ENCODE results near the gene BAZ2B. TPM values are rescaled to one million over a fixed set of nuclear protein-coding genes. Genes with fewer than 3 reads are reported as not detected.

Gene BAZ2B
- polyA plus RNA-seq, 4 donors, result 56.8 to 87.7 (median 84.1) TPM

GRCh38 chr2:159471340-159471739 lies 145.0 kb downstream of the BAZ2B start:
- DNase-seq (ENCODE audit: low read depth in 4 of 4, low spot score in 2 of 4), result no peak

GRCh38 chr2:159468257-159468656 lies 148.1 kb downstream of the BAZ2B start:
- no peak for DNase-seq (ENCODE audit: low read depth in 4 of 4, low spot score in 2 of 4)

- DNase-seq (ENCODE audit: low read depth in 4 of 4, low spot score in 2 of 4), result no peak
These were observed 153.4 kb downstream of the BAZ2B start for GRCh38 chr2:159462961-159463360.

- DNase-seq (ENCODE audit: low read depth in 4 of 4, low spot score in 2 of 4), result no peak
These were observed 154.1 kb downstream of the BAZ2B start for GRCh38 chr2:159462201-159462785.

GRCh38 chr2:159461076-159461475 lies 155.3 kb downstream of the BAZ2B start:
- no peak for DNase-seq (ENCODE audit: low read depth in 4 of 4, low spot score in 2 of 4)

- no peak for DNase-seq (ENCODE audit: low read depth in 4 of 4, low spot score in 2 of 4)
These were observed 156.1 kb downstream of the BAZ2B start for GRCh38 chr2:159460227-159460626.

GRCh38 chr2:159459279-159459678 lies 157.1 kb downstream of the BAZ2B start:
- DNase-seq (ENCODE audit: low read depth in 4 of 4, low spot score in 2 of 4), result no peak

- DNase-seq (ENCODE audit: low read depth in 4 of 4, low spot score in 2 of 4), result no peak
These were observed 158.8 kb downstream of the BAZ2B start for GRCh38 chr2:159457589-159457988.

GRCh38 chr2:159456500-159457426 lies 159.6 kb downstream of the BAZ2B start:
- no peak for DNase-seq (ENCODE audit: low read depth in 4 of 4, low spot score in 2 of 4)

- no peak for DNase-seq (ENCODE audit: low read depth in 4 of 4, low spot score in 2 of 4)
These were observed 160.9 kb downstream of the BAZ2B start for GRCh38 chr2:159455330-159455918.

- DNase-seq (ENCODE audit: low read depth in 4 of 4, low spot score in 2 of 4), result no peak
These were observed 162.2 kb downstream of the BAZ2B start for GRCh38 chr2:159454185-159454584.

- no peak for DNase-seq (ENCODE audit: low read depth in 4 of 4, low spot score in 2 of 4)
These were observed 166.2 kb downstream of the BAZ2B start for GRCh38 chr2:159450180-159450579.

- DNase-seq (ENCODE audit: low read depth in 4 of 4, low spot score in 2 of 4), result no peak
These were observed 166.7 kb downstream of the BAZ2B start for GRCh38 chr2:159449504-159450124.

GRCh38 chr2:159446817-159447216 lies 169.5 kb downstream of the BAZ2B start:
- no peak for DNase-seq (ENCODE audit: low read depth in 4 of 4, low spot score in 2 of 4)

GRCh38 chr2:159446201-159446600 lies 170.1 kb downstream of the BAZ2B start:
- no peak for DNase-seq (ENCODE audit: low read depth in 4 of 4, low spot score in 2 of 4)

- no peak for DNase-seq (ENCODE audit: low read depth in 4 of 4, low spot score in 2 of 4)
These were observed 171.0 kb downstream of the BAZ2B start for GRCh38 chr2:159445307-159445706.

GRCh38 chr2:159444754-159445153 lies 171.6 kb downstream of the BAZ2B start:
- DNase-seq (ENCODE audit: low read depth in 4 of 4, low spot score in 2 of 4), result no peak

GRCh38 chr2:159442159-159442852 lies 174.0 kb downstream of the BAZ2B start:
- no peak for DNase-seq (ENCODE audit: low read depth in 4 of 4, low spot score in 2 of 4)

- no peak for DNase-seq (ENCODE audit: low read depth in 4 of 4, low spot score in 2 of 4)
These were observed 175.2 kb downstream of the BAZ2B start for GRCh38 chr2:159441182-159441581.

- DNase-seq (ENCODE audit: low read depth in 4 of 4, low spot score in 2 of 4), result no peak
These were observed 176.9 kb downstream of the BAZ2B start for GRCh38 chr2:159439421-159439820.
